GM21526 (cell line): ENCODE data around the gene R3HDM2.
"Not testable (repeated sequence)": the region's sequence is repeated elsewhere in the genome, so short reads cannot be mapped to it uniquely, and the experiment has no call there.

ENCODE experiments used
- ATAC-seq: cut with Tn5 transposase; IDR thresholded peaks from one replicate; pipeline ENCODE4 v1.9.1; 2021; ENCODE audit warnings: moderate library complexity; ENCODE audit not compliant: unreplicated experiment, low FRiP score

R3HDM2 gene

GRCh38 chr12:57386187-57386720 is 44.6 kb downstream of the R3HDM2 start:
- ATAC-seq, result no peak

DNA sequence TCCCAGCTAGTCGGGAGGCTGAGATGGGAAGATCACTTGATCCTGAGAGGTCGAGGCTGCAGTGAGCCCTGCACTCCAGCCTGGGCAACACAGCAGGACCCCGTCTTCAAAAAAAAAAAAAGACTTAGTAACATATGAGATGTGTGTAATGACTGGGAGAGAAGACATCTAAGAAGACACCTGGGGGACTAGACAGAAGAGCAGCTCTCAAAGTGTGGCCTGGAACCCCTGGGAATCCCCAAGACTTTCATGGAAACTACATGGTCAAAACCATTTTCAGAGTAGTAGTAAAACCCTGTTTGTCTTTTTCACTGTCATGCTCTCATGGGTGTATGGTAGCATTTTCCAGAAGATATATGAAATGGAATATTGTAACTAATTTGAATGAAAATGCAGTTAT is 45.3 kb downstream of the R3HDM2 start:
- no peak for ATAC-seq

DNA sequence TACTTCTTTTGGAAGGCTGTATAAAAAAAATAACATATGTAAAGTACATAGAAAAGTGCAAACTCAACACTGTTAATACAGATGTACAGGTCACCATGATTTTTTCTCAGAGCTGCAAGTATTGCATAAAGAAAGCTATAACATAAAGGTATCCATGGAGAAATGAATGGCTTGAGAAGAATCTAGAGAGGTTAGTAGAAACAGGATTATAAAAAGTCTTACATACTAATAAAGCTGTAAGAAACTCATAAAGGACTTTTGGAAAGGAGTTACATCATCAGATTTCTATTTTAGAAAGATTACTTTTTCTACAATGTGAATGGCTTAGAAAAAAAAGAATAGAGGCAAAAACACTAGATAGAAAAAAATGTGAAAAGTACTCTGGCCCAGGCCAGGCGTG is 46.4 kb downstream of the R3HDM2 start:
- no peak for ATAC-seq

DNA sequence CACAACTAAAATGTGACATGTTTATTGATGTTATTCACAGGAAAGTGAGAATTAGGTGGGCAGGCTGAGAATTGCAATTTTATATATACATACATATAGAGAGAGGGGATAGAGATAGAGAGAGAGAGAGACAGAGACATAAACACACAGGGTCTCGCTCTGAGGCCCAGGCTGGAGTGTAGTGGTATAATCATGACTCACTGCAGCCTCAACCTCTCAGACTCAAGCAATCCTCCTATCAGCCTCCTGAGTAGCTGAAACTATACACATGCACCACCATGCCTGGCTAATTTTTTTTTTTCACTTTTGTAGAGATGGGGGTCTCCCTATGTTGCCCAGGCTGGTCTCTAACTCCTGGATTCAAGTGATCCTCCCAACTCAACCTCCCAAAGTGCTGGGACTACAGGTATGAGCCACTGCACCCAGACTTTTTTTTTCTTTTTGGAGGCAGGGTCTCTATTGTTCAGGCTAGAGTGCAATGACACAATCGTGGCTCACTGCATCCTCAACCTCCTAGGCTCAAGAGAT is 49.1 kb downstream of the R3HDM2 start:
- no peak for ATAC-seq

DNA sequence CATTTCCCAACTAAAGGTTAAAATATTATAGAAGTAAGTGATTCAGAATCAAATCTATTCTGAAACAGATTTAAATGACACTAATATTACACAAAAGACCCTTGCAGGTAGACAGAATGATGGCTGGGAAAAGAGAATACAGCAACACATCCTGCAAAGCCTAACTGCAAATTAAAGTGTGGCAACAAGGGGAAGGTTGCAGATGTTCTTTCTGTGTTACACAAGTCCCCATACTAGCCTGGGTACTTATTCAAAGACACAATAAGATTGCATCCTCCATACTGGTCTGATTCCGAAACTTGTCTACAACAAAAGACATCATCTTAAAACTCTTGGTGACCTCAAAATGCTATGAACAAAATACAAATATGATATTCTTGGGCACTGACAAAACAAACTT is 50.5 kb downstream of the R3HDM2 start:
- no peak for ATAC-seq

- ATAC-seq, result no peak
Measured at GRCh38 chr12:57377103-57377840, 53.6 kb downstream of the R3HDM2 start.

- no peak for ATAC-seq
Measured at GRCh38 chr12:57372233-57372632, 58.6 kb downstream of the R3HDM2 start.

DNA sequence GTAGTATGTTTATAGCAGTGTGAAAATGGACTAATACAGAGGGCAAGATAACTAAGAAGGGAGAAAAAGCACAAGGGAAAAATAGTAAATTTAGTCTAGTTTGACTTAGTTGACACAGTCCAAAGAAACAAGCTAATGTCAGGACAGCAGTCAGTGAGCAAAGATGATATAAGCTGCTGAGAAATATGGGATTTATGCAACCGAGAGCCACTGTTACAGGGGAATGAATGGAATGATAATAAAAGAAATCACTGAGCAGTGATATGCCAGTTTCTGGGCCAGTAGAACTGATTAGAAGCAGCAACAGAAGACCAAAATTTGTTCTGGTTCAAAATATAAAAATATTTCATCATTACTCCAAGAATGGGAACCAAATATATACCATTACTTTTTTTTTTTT is 60.1 kb downstream of the R3HDM2 start:
- no peak for ATAC-seq

DNA sequence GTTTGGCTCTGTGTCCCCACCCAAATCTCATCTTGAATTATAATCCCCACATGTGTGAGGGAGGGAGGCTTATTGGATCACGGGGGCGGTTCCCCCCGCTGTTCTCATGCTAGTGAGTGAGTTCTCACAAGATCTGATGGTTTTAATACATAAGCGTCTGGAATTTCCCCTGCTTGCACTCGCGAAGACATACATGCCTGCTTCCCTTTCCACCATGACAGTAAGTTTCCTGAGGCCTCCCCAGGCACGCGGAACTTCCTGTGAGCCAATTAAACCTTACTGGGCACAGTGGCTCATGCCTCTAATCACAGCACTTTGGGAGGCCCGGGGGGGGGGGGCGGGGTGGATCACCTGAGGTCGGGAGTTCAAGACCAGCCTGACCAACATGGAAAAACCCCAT is 60.8 kb downstream of the R3HDM2 start:
- ATAC-seq, result no peak

GRCh38 chr12:57369202-57369601 is 61.6 kb downstream of the R3HDM2 start:
- no peak for ATAC-seq

- no peak for ATAC-seq
Measured at GRCh38 chr12:57368349-57369095, 62.3 kb downstream of the R3HDM2 start.

GRCh38 chr12:57367121-57367520 is 63.7 kb downstream of the R3HDM2 start:
- no peak for ATAC-seq

GRCh38 chr12:57366315-57366714 is 64.5 kb downstream of the R3HDM2 start:
- ATAC-seq, result no peak

DNA sequence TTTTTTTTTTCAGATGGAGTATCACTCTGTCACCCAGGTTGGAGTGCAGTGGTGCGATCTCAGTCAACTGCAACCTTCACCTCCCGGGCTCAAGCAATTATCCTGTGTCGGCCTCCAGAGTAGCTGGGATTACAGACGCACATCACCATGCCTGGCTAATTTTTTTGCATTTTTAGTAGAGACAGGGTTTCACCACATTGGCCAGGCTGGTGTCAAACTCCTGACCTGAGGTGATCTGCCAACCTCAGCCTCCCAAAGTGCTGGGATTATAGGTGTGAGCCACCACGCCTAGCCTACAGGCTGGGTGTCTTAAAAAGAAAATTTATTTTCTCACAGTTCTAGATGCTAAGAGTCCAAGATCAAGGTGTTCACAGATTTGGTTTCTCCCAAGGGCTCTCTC is 66.7 kb downstream of the R3HDM2 start:
- ATAC-seq, result not testable (repeated sequence)

DNA sequence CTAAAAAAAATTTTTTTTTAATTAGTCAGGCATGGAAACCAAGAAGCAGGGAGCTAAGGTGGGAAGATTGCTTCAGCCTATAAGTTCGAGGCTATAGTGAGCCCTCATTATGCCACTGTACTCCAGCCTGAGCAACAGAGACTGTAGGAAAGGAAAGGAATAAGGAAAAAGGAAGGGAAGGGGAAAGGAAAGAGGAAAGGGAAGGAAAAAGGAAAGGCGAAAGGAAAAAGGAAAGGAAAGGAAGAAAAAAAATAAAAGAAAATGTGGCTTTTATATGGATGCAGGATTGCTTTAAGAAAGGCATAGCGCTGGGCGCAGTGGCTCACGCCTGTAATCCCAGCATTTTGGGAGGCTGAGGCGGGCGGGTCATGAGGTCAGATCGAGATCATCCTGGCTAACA is 70.4 kb downstream of the R3HDM2 start:
- no peak for ATAC-seq

DNA sequence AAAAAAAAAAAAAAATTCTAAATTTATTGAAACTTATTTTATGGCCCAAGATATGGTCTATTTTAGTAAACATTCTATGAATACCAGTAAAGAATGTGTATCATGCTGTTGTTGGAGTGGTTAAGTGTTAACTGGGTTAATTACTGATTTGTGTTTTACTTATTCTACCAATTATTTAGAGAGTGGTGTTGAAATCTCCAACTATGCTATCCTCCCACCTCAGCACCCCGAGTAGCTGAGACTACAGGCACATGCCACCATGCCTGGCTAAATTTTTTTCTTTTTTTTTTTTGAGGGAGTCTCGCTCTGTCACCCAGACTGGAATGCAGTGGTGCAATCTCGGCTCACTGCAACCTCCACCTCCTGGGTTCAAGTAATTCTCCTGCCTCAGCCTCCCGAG is 72.2 kb downstream of the R3HDM2 start:
- no peak for ATAC-seq

GRCh38 chr12:57355734-57356133 is 75.1 kb downstream of the R3HDM2 start:
- no peak for ATAC-seq

DNA sequence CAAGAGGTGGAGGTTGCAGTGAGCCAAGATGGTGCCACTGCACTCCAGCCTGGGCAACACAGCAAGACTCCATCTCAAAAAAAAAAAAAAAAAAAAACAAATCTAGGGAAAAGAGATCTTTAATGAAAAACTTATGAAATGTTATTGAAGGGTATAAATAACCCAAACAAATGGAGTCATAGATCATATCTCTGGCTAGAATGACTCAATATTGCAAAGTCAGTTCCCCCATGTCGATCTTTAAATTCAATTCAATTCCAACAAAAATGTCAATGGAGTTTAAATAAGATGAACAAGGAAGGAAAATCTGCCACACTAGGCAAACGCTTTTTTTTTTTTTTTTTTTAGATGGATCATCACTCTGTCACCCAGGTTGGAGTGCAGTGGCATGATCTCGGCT is 78.7 kb downstream of the R3HDM2 start:
- no peak for ATAC-seq

- no peak for ATAC-seq
Measured at GRCh38 chr12:57347284-57347683, 83.6 kb downstream of the R3HDM2 start.

DNA sequence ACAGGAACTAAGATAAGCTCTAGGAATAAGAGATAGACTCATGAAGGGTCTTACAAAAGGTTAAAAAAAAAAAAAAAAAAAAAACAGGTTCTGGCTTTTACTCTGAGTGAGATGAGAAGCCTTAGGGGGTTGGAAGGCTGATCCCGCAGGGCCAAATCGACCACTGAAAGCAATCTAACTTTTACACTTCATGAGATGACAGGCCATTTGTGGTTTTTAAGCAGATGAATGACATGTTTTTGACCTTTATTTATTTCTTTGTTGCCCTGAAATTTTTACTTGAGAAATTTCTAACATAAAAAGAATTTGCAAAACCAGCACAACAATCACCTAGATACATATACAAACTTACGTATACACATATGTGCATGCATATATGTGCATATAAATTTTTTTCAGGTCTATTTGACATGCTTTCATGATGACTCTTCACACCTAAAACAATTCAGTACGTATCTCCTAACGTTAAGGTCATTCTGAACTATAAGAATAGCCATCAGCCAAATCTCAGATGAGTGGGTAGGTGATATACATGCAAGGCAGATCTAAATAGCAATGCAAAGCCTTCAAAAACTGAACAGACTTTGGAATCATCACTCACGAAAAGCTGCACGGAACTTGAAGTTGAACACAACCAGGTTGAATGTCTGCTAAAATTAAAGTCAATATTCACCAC is 87.0 kb downstream of the R3HDM2 start:
- no peak for ATAC-seq

GRCh38 chr12:57342207-57342691 is 88.6 kb downstream of the R3HDM2 start:
- ATAC-seq, result no peak
